SIG-M5 treated with dmso at 0.1 percent for 504 hours (cell line): ENCODE measurements around the gene IER5L.
"Not testable (repeated sequence)": the region's sequence is repeated elsewhere in the genome, so short reads cannot be mapped to it uniquely, and the experiment has no call there.

ENCODE experiments used
- DNase-seq: peaks from one replicate; lab custom pipeline; 2025; ENCODE audit not compliant: unreplicated experiment; lab: John Stamatoyannopoulos, UW

The IER5L gene

GRCh38 chr9:129140397-129141065, 37.5 kb downstream of the IER5L start:
- no peak for DNase-seq

GRCh38 chr9:129139993-129140396, 38.1 kb downstream of the IER5L start:
- peak; percentile 97 for DNase-seq

- peak; percentile 88 for DNase-seq
These were observed 38.6 kb downstream of the IER5L start for GRCh38 chr9:129139233-129139992.

- DNase-seq = no peak
These were observed 39.4 kb downstream of the IER5L start for GRCh38 chr9:129138476-129139232.

GRCh38 chr9:129138144-129138462, 40.0 kb downstream of the IER5L start:
- DNase-seq = no peak

- no peak for DNase-seq
These were observed 40.5 kb downstream of the IER5L start for GRCh38 chr9:129137292-129138143.

GRCh38 chr9:129136446-129137035, 41.5 kb downstream of the IER5L start:
- no peak for DNase-seq

- DNase-seq = no peak
These were observed 42.6 kb downstream of the IER5L start for GRCh38 chr9:129135476-129135875.

- DNase-seq = no peak
These were observed 45.0 kb downstream of the IER5L start for GRCh38 chr9:129133082-129133481.

GRCh38 chr9:129131300-129132145, 46.5 kb downstream of the IER5L start:
- peak; percentile 51 for DNase-seq

- no peak for DNase-seq
These were observed 47.3 kb downstream of the IER5L start for GRCh38 chr9:129130791-129131190.

- DNase-seq = not testable (repeated sequence)
These were observed 47.8 kb downstream of the IER5L start for GRCh38 chr9:129130271-129130670.

- no peak for DNase-seq
These were observed 49.4 kb downstream of the IER5L start for GRCh38 chr9:129128689-129129088.

GRCh38 chr9:129126749-129127618, 51.1 kb downstream of the IER5L start:
- no peak for DNase-seq
